Neural progenitor cell (in vitro differentiated cells): Measurements from ENCODE around the gene ASIC2. TPM values are rescaled to one million over a fixed set of nuclear protein-coding genes. Genes with fewer than 3 reads are reported as not detected.
"Not testable (repeated sequence)": the region's sequence is repeated elsewhere in the genome, so short reads cannot be mapped to it uniquely, and the experiment has no call there.

Experiments
- DNase-seq: peaks from one replicate; pipeline ENCODE4 v3.0.0-alpha.2; 2016; ENCODE audit warnings: low spot score
- H2AFZ ChIP-seq: fragments of 200-600 bp; sonication (generic); replicated peaks from 2 replicates; pipeline ENCODE4 v1.6.1; 2016; ENCODE audit warnings: antibody characterized with exemption
- H3F3A ChIP-seq: fragments of 200-600 bp; sonication (generic); 2 replicates; pipeline ENCODE4 v1.6.1; 2016; ENCODE audit warnings: antibody characterized with exemption, low read depth
- H3K27ac ChIP-seq: fragments of 200-600 bp; sonication (generic); 2 replicates; pipeline ENCODE4 v1.5.1; 2016; ENCODE audit warnings: mild to moderate bottlenecking
- H3K27me3 ChIP-seq: fragments of 200-600 bp; sonication (generic); 2 replicates; pipeline ENCODE4 v1.6.1; 2016; ENCODE audit warnings: mild to moderate bottlenecking, moderate library complexity
- H3K36me3 ChIP-seq: fragments of 200-600 bp; sonication (generic); 2 replicates; pipeline ENCODE4 v1.5.1; 2016
- H3K4me1 ChIP-seq: fragments of 200-600 bp; sonication (generic); 2 replicates; pipeline ENCODE4 v1.6.1; 2016; ENCODE audit warnings: mixed run types
- H3K4me2 ChIP-seq: fragments of 200-600 bp; sonication (generic); 2 replicates; pipeline ENCODE4 v1.6.1; 2016
- H3K4me3 ChIP-seq: fragments of 200-600 bp; sonication (generic); 2 replicates; pipeline ENCODE4 v1.5.1; 2016
- H3K79me2 ChIP-seq: fragments of 200-600 bp; sonication (generic); 2 replicates; pipeline ENCODE4 v1.6.1; 2016; ENCODE audit warnings: low read depth
- H3K9ac ChIP-seq: fragments of 200-600 bp; sonication (generic); 2 replicates; pipeline ENCODE4 v1.6.1; 2016
- H3K9me3 ChIP-seq: fragments of 200-600 bp; sonication (generic); 2 replicates; pipeline ENCODE4 v1.5.1; 2016; ENCODE audit warnings: low read depth
- H4K20me1 ChIP-seq: fragments of 200-600 bp; sonication (generic); 2 replicates; pipeline ENCODE4 v1.6.1; 2016; ENCODE audit warnings: low read depth
- H3K27ac Mint-ChIP-seq: 3 replicates; pipeline ENCODE4 v1.8.0; 2021; ENCODE audit warnings: mixed read lengths
- H3K27me3 Mint-ChIP-seq: 2 replicates; pipeline ENCODE4 v1.8.0; 2022; ENCODE audit warnings: low read depth, mild to moderate bottlenecking, inconsistent platforms, moderate library complexity, mixed read lengths; ENCODE audit not compliant: insufficient read depth
- H3K36me3 Mint-ChIP-seq: 3 replicates; pipeline ENCODE4 v1.8.0; 2021; ENCODE audit warnings: mixed read lengths
- H3K4me1 Mint-ChIP-seq: 3 replicates; pipeline ENCODE4 v1.8.0; 2021; ENCODE audit warnings: mixed read lengths
- H3K4me3 Mint-ChIP-seq: 3 replicates; pipeline ENCODE4 v1.8.0; 2021; ENCODE audit warnings: mild to moderate bottlenecking, moderate library complexity, mixed read lengths
- H3K9me3 Mint-ChIP-seq: 3 replicates; pipeline ENCODE4 v1.8.0; 2020; ENCODE audit warnings: mixed read lengths
- CTCF ChIP-seq: fragments of 200-600 bp; sonication (generic); IDR thresholded peaks from 2 replicates; pipeline ENCODE4 v1.5.1; 2017; ENCODE audit warnings: antibody characterized with exemption, mild to moderate bottlenecking
- EZH2 ChIP-seq: fragments of 200-600 bp; sonication (generic); IDR thresholded peaks from 2 replicates; pipeline ENCODE4 v1.6.1; 2017; ENCODE audit warnings: antibody characterized with exemption, mild to moderate bottlenecking, moderate library complexity
- EZH2phosphoT487 ChIP-seq: fragments of 200-600 bp; sonication (generic); IDR thresholded peaks from 2 replicates; pipeline ENCODE4 v1.6.1; 2017; ENCODE audit warnings: antibody characterized with exemption
- total RNA-seq: library from RNA; depleted of rRNA; stranded (reverse); fragments of >200 nt; gene quantifications from 2 replicates; pipeline ENCODE4 v1.2.3, GENCODE V29; 2015; ENCODE audit warnings: low replicate concordance

ASIC2 gene
- total RNA-seq, 1 donor from 2014 or later = 2.3 TPM

DNA sequence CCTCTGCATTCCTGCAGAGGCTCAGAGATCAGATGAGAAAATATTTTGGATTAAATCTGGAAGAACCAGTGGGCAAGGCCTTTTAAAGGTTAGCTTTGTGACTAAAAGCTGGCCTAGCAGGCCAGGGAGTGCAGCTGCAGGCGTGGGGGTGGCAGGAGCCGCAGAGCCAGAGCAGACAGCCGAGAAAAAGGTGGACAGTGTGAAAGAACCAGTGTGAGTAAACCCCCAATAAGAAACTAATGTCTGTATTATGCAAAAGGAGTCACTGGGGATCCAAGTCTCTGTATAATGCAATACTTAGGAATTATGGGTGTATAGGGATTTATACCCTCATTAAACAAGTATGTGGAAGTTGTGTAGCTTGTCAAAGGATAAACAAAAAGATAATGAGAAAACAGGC, 322.8 kb downstream of the ASIC2 start:
- Histone ChIP-seq H3K4me1 (no peaks in the 10 kb centered on the region), H3K4me2 (no peak overlapping the region), H3K9ac (no peak overlapping the region), H2AFZ (no peak overlapping the region), H3K79me2 (no peaks in the 10 kb centered on the region), H3F3A (no peaks in the 10 kb centered on the region), H3K9me3 (no peaks in the 10 kb centered on the region), H3K4me3 (no peak overlapping the region), H3K27ac (no peak overlapping the region), H3K36me3 (no peaks in the 10 kb centered on the region), H4K20me1 (no peaks in the 10 kb centered on the region), H3K27me3 (no peaks in the 10 kb centered on the region)
- H3K9me3 Mint-ChIP-seq = peaks cover 2% of the 10 kb centered on the region
- TF ChIP-seq EZH2phosphoT487 (no peak), CTCF (no peak), EZH2 (no peak)
- no peak overlapping the region for H3K4me3 Mint-ChIP-seq
- H3K27me3 Mint-ChIP-seq = peaks cover 4% of the 10 kb centered on the region
- no peak for DNase-seq
- H3K27ac Mint-ChIP-seq = no peak overlapping the region
- no peaks in the 10 kb centered on the region for H3K36me3 Mint-ChIP-seq
- H3K4me1 Mint-ChIP-seq = no peaks in the 10 kb centered on the region

- H2AFZ ChIP-seq, DNase-seq, H3K36me3 ChIP-seq, H3K9me3 ChIP-seq, H3K27ac ChIP-seq, H3K27me3 Mint-ChIP-seq, H3K9me3 Mint-ChIP-seq, H3F3A ChIP-seq, H3K27me3 ChIP-seq, H3K4me2 ChIP-seq, H4K20me1 ChIP-seq, H3K4me1 Mint-ChIP-seq, H3K27ac Mint-ChIP-seq, H3K4me3 Mint-ChIP-seq, H3K36me3 Mint-ChIP-seq, H3K4me3 ChIP-seq, H3K79me2 ChIP-seq, H3K4me1 ChIP-seq, H3K9ac ChIP-seq: not testable (repeated sequence)
Observed at GRCh38 chr17:32969231-32969630, 323.9 kb downstream of the ASIC2 start.

GRCh38 chr17:32964541-32964940, 328.6 kb downstream of the ASIC2 start:
- Histone ChIP-seq H3K27me3 (no peaks in the 10 kb centered on the region), H3K27ac (no peak overlapping the region), H3K9ac (no peak overlapping the region), H3K9me3 (no peaks in the 10 kb centered on the region), H4K20me1 (no peaks in the 10 kb centered on the region), H2AFZ (no peak overlapping the region), H3K4me2 (no peak overlapping the region), H3K36me3 (no peaks in the 10 kb centered on the region), H3K4me1 (no peaks in the 10 kb centered on the region), H3K4me3 (no peak overlapping the region), H3F3A (no peaks in the 10 kb centered on the region), H3K79me2 (no peaks in the 10 kb centered on the region)
- TF ChIP-seq CTCF (no peak), EZH2phosphoT487 (no peak), EZH2 (no peak)
- Mint-ChIP-seq H3K9me3 (peaks cover 3% of the 10 kb centered on the region), H3K27me3 (peaks cover 6% of the 10 kb centered on the region), H3K36me3 (no peaks in the 10 kb centered on the region), H3K4me1 (no peaks in the 10 kb centered on the region), H3K4me3 (no peak overlapping the region), H3K27ac (no peak overlapping the region)
- DNase-seq = no peak
